HUES6 (cell line): ENCODE results near the gene SWI5.
"Not testable (repeated sequence)": the region's sequence is repeated elsewhere in the genome, so short reads cannot be mapped to it uniquely, and the experiment has no call there.

Experiments
- H3K27ac ChIP-seq: 2 replicates; pipeline ENCODE4 v1.7.0; 2013; ENCODE audit warnings: low read depth, mild to moderate bottlenecking, low read length, inconsistent platforms
- H3K27me3 ChIP-seq: 2 replicates; pipeline ENCODE4 v1.6.1; 2013; ENCODE audit warnings: low read length; ENCODE audit not compliant: control insufficient read depth, insufficient read depth
- H3K36me3 ChIP-seq: 2 replicates; pipeline ENCODE4 v1.6.1; 2013; ENCODE audit warnings: low read length; ENCODE audit not compliant: control insufficient read depth, insufficient read depth
- H3K4me1 ChIP-seq: 2 replicates; pipeline ENCODE4 v1.6.1; 2013; ENCODE audit warnings: low read length; ENCODE audit not compliant: control insufficient read depth, insufficient read depth
- H3K4me3 ChIP-seq: 2 replicates; pipeline ENCODE4 v1.5.1; 2013; ENCODE audit warnings: low read depth, low read length
- H3K9ac ChIP-seq: one replicate; pipeline ENCODE4 v1.6.1; 2013; ENCODE audit warnings: mild to moderate bottlenecking, low read length
- H3K9me3 ChIP-seq: 2 replicates; pipeline ENCODE4 v1.6.1; 2013; ENCODE audit warnings: low read depth, low read length; ENCODE audit not compliant: control insufficient read depth, insufficient read depth

The SWI5 gene

DNA sequence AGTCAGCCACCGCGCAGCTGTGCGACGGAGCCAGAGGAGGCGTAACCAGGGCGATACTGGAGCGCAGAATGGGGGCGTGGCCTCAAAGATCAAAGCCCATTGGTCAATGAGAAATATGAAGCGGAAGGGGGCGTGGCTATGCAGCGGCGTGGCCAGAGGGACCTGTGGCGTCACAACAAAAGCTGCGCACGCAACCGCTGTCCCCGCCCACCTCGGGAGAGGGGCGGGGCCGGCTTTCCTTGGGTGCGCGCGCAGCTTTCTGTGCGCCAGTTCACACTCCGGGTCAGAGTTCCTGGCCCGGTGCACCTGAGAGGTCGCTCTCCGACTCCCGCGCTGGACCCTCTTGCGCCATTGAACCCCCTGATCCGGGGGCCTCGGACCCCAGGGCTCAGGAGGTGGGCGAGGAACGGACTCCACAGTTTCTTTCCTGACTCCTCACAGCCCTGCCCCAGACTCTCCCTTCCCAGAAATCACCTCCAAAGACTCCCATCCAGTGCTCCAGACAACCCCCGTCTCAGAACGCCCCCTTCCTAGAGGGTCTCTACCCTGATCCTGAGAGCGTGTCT is at the start of gene SWI5:
Gene SWI5, plus strand, starts transcription at position 269 of the 566 bp plus-strand sequence.
- no peaks in the 10 kb centered on the region for H3K27me3 ChIP-seq
- H3K4me1 ChIP-seq: peaks cover 3% of the 10 kb centered on the region; the same call in 1 of the 2 replicates
- peaks cover 22% of the 10 kb centered on the region for H3K36me3 ChIP-seq
- H3K9me3 ChIP-seq: no peaks in the 10 kb centered on the region
- H3K4me3 ChIP-seq: peak within 1 kb of the TSS; percentile 94
- peak within 1 kb of the TSS; percentile 89 for H3K9ac ChIP-seq
- H3K27ac ChIP-seq: peak within 1 kb of the TSS; percentile 90; the same call in 1 of the 2 replicates

DNA sequence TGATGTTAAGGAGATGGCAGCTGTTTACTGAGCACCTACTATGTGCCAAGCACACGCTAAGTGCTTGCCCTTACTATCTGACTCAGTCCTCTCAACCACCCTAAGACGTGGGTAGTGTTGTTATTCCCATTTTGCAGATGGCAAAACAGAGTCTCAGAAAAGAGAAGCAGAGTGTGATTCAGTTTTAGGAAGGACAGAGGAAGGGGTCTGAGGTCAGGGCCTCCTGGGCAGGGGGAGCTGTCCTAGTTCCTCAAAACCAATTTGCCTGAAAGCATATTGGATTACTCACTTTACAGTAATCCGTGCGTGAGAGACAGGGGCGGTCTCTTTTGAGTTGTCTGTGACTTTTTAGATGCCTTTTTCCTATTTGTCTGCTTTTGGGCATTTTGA is 49.7 kb upstream of the SWI5 start:
- Histone ChIP-seq H3K4me1 (no peaks in the 10 kb centered on the region), H3K27me3 (no peaks in the 10 kb centered on the region), H3K36me3 (peaks cover 43% of the 10 kb centered on the region), H3K27ac (no peak overlapping the region), H3K9ac (no peak overlapping the region), H3K4me3 (no peak overlapping the region), H3K9me3 (no peaks in the 10 kb centered on the region)

DNA sequence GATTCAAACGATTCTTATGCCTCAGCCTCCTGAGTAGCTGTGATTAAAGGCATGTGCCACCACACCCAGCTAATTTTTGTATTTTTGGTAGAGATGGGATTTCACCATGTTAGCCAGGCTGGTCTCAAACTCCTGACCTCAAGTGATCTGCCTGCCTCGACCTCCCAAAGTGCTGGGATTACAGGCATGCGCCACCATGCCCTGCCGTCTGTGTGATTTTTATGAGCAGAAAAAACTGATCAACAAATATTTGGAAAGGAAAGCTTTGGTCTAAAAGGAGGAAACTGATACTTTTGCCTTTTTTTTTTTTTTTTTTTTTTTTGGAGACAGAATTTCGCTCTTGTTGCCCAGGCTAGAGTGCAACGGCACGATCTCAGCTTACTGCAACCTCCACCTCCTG is 45.2 kb upstream of the SWI5 start:
- H3K9ac ChIP-seq, H3K27ac ChIP-seq, H3K27me3 ChIP-seq, H3K4me3 ChIP-seq, H3K4me1 ChIP-seq, H3K9me3 ChIP-seq: not testable (repeated sequence)
- H3K36me3 ChIP-seq: peaks cover 12% of the 10 kb centered on the region

DNA sequence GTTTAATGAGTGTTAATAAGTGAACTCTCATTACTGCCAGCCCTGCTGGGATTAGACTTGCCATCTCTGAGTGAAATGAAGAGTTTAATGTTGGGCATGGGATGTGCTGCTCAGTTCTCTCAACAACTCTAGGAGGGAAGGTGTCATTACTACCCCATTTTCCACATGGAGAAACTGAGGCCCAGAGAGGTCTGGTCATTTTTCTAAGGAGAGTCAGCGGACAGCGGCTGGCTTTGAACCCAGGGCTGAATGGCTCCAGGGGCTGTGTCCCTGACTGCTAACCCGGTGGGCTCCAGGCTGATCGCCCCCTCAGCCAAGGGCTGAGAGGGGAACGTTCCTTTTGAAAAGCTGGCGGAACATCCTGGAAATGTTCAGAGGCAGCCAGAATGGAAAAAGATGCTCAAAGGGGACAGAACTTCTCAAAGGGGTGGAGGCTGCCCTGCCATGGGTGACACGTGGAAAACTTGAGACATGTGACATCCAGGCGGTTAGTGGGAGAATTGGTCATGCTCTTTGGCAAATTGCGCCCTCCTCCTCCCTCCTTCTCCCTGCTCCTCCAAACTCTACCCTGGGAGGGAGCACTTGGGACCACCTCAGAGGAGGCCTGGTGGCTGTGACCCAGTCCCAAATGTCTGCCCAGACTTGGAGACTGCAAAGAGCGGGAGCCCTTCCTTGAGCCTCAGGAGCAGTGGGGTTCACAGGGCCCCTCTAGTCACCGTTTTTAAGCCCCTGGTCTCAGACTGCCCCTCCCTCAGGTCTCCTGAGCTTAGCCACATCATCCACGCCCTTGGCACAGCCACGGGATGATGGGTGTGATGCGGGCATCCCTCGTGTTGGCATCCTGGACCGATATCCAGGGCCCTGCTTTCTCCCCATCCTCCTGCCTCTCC is 44.2 kb upstream of the SWI5 start:
- no peak overlapping the region for H3K27ac ChIP-seq
- H3K4me1 ChIP-seq: no peaks in the 10 kb centered on the region
- peaks cover 16% of the 10 kb centered on the region for H3K36me3 ChIP-seq
- no peak overlapping the region for H3K4me3 ChIP-seq
- H3K9me3 ChIP-seq: no peaks in the 10 kb centered on the region
- no peaks in the 10 kb centered on the region for H3K27me3 ChIP-seq
- H3K9ac ChIP-seq: no peak overlapping the region

- H3K9ac ChIP-seq: no peak overlapping the region
- no peaks in the 10 kb centered on the region for H3K9me3 ChIP-seq
- H3K27ac ChIP-seq: no peak overlapping the region
- no peaks in the 10 kb centered on the region for H3K4me1 ChIP-seq
- no peaks in the 10 kb centered on the region for H3K27me3 ChIP-seq
- H3K36me3 ChIP-seq: peaks cover 14% of the 10 kb centered on the region
- no peak overlapping the region for H3K4me3 ChIP-seq
Measured at GRCh38 chr9:128232528-128233428, 43.3 kb upstream of the SWI5 start.

- H3K4me1 ChIP-seq: no peaks in the 10 kb centered on the region
- no peak overlapping the region for H3K4me3 ChIP-seq
- H3K9ac ChIP-seq: no peak overlapping the region
- H3K27me3 ChIP-seq: no peaks in the 10 kb centered on the region
- H3K9me3 ChIP-seq: no peaks in the 10 kb centered on the region
- H3K27ac ChIP-seq: no peak overlapping the region
- H3K36me3 ChIP-seq: peaks cover 15% of the 10 kb centered on the region
Measured at GRCh38 chr9:128233817-128234406, 42.2 kb upstream of the SWI5 start.

- Histone ChIP-seq H3K27ac (no peak overlapping the region), H3K4me1 (peaks cover 17% of the 10 kb centered on the region), H3K4me3 (no peak overlapping the region), H3K27me3 (no peaks in the 10 kb centered on the region), H3K36me3 (peaks cover 45% of the 10 kb centered on the region), H3K9me3 (no peaks in the 10 kb centered on the region), H3K9ac (no peak overlapping the region)
Measured at GRCh38 chr9:128242124-128242523, 34.0 kb upstream of the SWI5 start.

DNA sequence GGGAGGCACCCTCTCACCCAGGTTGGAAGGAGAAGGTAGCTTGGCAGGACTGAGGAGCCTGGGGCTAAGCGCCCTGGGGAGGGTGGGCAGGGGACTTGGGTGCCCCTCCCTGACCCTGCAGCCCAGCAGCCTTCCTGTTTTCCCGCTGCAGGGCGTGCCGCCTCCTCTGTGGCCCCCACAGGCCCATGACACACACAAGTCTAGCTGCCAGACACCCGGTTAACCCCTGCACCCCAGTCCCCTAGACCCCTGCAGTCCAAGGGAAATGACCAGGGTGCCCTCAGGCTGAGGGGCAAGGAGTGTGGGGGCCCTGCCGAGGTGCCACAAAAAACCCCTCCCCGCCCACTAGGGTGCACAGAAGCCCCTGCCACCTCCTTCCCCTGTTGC is 33.3 kb upstream of the SWI5 start:
- H3K4me1 ChIP-seq: peaks cover 17% of the 10 kb centered on the region
- H3K27me3 ChIP-seq: no peaks in the 10 kb centered on the region
- no peak overlapping the region for H3K4me3 ChIP-seq
- no peaks in the 10 kb centered on the region for H3K9me3 ChIP-seq
- no peak overlapping the region for H3K27ac ChIP-seq
- H3K36me3 ChIP-seq: peaks cover 51% of the 10 kb centered on the region
- no peak overlapping the region for H3K9ac ChIP-seq

- Histone ChIP-seq H3K36me3 (peaks cover 53% of the 10 kb centered on the region), H3K9me3 (no peaks in the 10 kb centered on the region), H3K4me1 (peaks cover 17% of the 10 kb centered on the region), H3K9ac (no peak overlapping the region), H3K27ac (no peak overlapping the region), H3K27me3 (no peaks in the 10 kb centered on the region), H3K4me3 (no peak overlapping the region)
Measured at GRCh38 chr9:128243215-128244018, 32.7 kb upstream of the SWI5 start.
